Psoas muscle (tissue), 8 donors: ENCODE results near the gene TERB2. TPM values are rescaled to one million over a fixed set of nuclear protein-coding genes. Genes with fewer than 3 reads are reported as not detected.
"Not testable (repeated sequence)": the region's sequence is repeated elsewhere in the genome, so short reads cannot be mapped to it uniquely, and the experiment has no call there.

Experiments used
- ATAC-seq, 4 donors: fragments of 200-7000 bp; cut with Tn5 transposase; one replicate each; pipeline ENCODE4 v1.9.1; 2020; ENCODE audit warnings: moderate library complexity in 3 of 4, mild to moderate bottlenecking in 2 of 4
- DNase-seq, 2 donors: peaks; one replicate each; pipeline ENCODE4 v3.0.0-alpha.2; 2020
- H3K27ac ChIP-seq: fragments of 200-600 bp; one replicate; pipeline ENCODE4 v1.8.0; 2022
- H3K27me3 ChIP-seq, 3 donors: fragments of 200-600 bp in 1 of 3; one replicate each; pipeline versions ENCODE4 v1.6.1 to v1.8.0; 2013 to 2022; ENCODE audit warnings: low read length in 2 of 3, mild to moderate bottlenecking in 2 of 3, moderate library complexity in 1 of 3; ENCODE audit not compliant: insufficient read depth in 3 of 3
- H3K36me3 ChIP-seq, 2 donors: fragments of 200-600 bp in 1 of 2; one replicate each; pipeline versions ENCODE4 v1.6.1 to v1.8.0; 2013 to 2022; ENCODE audit warnings: low read depth in 1 of 2, mild to moderate bottlenecking in 1 of 2, moderate library complexity in 1 of 2; ENCODE audit not compliant: insufficient read depth in 1 of 2
- H3K4me1 ChIP-seq: fragments of 200-600 bp; one replicate; pipeline ENCODE4 v1.8.0; 2022
- H3K4me3 ChIP-seq: fragments of 200-600 bp; one replicate; pipeline ENCODE4 v1.8.0; 2022; ENCODE audit warnings: mild to moderate bottlenecking
- H3K9me3 ChIP-seq: fragments of 200-600 bp; one replicate; pipeline ENCODE4 v1.8.0; 2022
- WGBS, 3 donors: extraction: QIAGEN DNeasy Blood & Tissue Kit; methylation state at CpG; one replicate each; pipeline versions ENCODE4 v1.1.6 to v1.1.7; 2013; 5-methylcytosine and 5-hydroxymethylcytosine counted together
- intact Hi-C, 2 donors: fragments of 100-400 bp; cut with DNase I; formaldehyde crosslinking; loops; one replicate each; pipeline versions ENCODE4 v1.11.0 to v1.14.2; 2022
- long read RNA-seq, 2 donors: library from polyadenylated mRNA; unstranded; transcript quantifications; one replicate each; pipeline ENCODE4 v2.0.0, GENCODE V29; 2021
- polyA plus RNA-seq, 3 donors: library from polyadenylated mRNA; stranded (reverse); fragments of 200-250 nt; gene quantifications; one replicate each; pipeline ENCODE4 v1.2.3, GENCODE V29; 2013
- total RNA-seq, 4 donors: library from RNA; stranded (reverse); fragmentation: NEBNext Ultra II Directional in 2 of 4; extraction: Animal tissue kit (Norgen Biotek cat#: 25700) in 2 of 4; gene quantifications; one replicate each; pipeline versions ENCODE4 v1.2.1 to v1.2.4, GENCODE V29; 2021 to 2023
- TF ChIP-seq, protein P1 (sequence below): fragments of 200-600 bp; IDR thresholded peaks from one replicate; pipeline ENCODE4 v1.8.0; 2022; ENCODE audit warnings: antibody characterized with exemption
- donor health status: healthy with polysubstance abuse.
- donor health status: DM: no; HTN: no; CAD: no; lungs with moderate emphysema.
- donor health status: Bipolar disorder and iron deficiency.
- donor health status: healthy.
- donor health status: DM: yes; HTN: yes; CAD: no.
- donor health status: DM: no; HTN: no; CAD: no.
- donor health status: DM: no; HTN: no; CAD: no.
- donor health status: DM: yes; HTN: yes; CAD: no.

TERB2 gene, protein sequence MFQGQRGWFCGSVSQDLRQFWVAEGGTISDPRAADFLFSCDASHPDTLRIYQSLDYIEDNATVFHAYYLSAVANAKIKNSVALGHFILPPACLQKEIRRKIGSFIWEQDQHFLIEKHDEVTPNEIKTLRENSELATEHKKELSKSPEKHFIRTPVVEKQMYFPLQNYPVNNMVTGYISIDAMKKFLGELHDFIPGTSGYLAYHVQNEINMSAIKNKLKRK
- not detected for total RNA-seq
- not detected for polyA plus RNA-seq
- long read RNA-seq, donor 1, result 0 reads
- long read RNA-seq, donor 2, result 0 reads

DNA sequence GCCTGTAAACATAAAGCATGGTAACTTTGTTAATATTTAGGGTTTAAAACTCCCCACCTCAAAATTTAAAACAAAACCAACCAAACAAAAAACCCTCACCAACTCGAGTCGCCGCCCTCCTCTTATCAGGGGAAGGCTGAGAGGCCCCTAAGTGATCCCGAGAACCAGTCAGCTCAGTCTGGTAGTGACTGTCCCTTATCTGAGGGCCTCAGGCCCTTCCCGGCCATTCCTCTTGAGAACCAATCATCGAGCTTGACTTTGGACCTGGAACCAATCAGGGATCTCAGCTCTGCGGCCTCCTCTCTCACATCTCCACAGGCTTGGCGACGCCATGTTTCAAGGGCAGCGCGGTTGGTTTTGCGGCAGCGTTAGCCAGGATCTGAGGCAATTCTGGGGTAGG, at the start of gene TERB2:
TSS of gene TERB2 (plus strand) at position 300 of the 400 bp plus-strand sequence. CDS start at position 332, 32 bp downstream.
- intact Hi-C loops, result no loop called here
- Histone ChIP-seq H3K36me3 (no peaks in the 10 kb centered on the region), H3K4me1 (no peaks in the 10 kb centered on the region), H3K9me3 (no peaks in the 10 kb centered on the region), H3K27ac (no peak within 1 kb of the TSS), H3K27me3 (no peaks in the 10 kb centered on the region), H3K4me3 (no peak within 1 kb of the TSS)
- 93 to 97% (median 95%) methylated on average over 13 of the region's 13 CpGs for WGBS, 3 donors
- DNase-seq (no peak), ATAC-seq (no peak)
- TF ChIP-seq, protein P1, sequence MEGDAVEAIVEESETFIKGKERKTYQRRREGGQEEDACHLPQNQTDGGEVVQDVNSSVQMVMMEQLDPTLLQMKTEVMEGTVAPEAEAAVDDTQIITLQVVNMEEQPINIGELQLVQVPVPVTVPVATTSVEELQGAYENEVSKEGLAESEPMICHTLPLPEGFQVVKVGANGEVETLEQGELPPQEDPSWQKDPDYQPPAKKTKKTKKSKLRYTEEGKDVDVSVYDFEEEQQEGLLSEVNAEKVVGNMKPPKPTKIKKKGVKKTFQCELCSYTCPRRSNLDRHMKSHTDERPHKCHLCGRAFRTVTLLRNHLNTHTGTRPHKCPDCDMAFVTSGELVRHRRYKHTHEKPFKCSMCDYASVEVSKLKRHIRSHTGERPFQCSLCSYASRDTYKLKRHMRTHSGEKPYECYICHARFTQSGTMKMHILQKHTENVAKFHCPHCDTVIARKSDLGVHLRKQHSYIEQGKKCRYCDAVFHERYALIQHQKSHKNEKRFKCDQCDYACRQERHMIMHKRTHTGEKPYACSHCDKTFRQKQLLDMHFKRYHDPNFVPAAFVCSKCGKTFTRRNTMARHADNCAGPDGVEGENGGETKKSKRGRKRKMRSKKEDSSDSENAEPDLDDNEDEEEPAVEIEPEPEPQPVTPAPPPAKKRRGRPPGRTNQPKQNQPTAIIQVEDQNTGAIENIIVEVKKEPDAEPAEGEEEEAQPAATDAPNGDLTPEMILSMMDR, result no peak

DNA sequence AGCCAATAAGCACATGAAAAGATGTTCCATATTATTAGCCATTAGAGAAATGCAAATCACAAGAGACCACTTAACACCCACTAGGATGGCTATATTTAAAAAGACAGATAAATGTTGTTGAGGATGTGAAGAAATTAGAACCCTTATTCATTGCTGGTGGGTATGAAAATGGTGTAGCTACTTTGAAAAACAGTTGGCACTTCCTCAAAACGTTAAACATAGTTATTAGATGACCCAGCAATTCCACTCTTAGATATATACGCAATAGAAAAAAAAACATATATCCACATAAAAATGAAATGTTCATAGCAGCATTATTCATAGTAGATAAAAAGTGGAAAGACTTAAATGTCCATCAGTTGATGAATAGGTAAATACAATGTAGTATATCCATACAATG, 47.1 kb upstream of the TERB2 start:
- no peak overlapping the region for H3K27ac ChIP-seq
- no peaks in the 10 kb centered on the region for H3K4me1 ChIP-seq
- no peak for ATAC-seq
- no peak for DNase-seq
- TF ChIP-seq, protein P1, result no peak
- 57 to 63% (median 60%) methylated on average over 2 of the region's 2 CpGs for WGBS, 3 donors
- no peaks in the 10 kb centered on the region for H3K36me3 ChIP-seq
- H3K27me3 ChIP-seq, result no peaks in the 10 kb centered on the region
- no peaks in the 10 kb centered on the region for H3K9me3 ChIP-seq
- intact Hi-C loops, result no loop called here
- H3K4me3 ChIP-seq, result no peak overlapping the region

DNA sequence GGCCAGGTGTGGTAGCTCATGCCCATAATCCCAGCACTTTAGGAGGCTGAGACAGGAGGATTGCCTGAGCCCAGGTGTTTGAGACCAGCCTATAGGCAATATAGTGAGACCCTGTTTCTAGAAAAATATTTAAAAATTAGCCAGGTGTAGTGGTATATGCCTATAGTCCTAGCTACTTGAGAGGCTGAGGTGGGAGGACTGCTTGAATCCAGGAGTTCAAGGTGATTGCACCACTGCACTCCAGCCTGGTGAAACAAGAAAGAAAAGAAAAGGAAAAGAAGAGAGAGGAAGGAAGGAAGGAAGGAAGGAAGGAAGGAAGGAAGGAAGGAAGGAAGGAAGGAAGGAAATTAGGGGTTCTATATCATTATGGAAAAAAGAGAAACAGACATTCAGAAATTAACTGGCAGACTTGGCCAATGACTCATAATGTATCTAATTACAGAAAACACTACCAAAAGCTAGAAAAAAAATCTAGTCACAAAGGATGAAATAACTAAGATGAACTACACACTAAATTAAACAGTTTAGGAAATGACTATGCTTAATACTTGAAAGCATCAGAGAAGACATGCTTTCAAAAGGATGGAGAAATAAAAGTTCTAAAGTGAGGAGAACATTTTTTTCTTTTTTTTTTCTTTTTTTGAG, 45.4 kb upstream of the TERB2 start:
- no peak overlapping the region for H3K4me3 ChIP-seq
- no peak for ATAC-seq
- DNase-seq, result no peak
- TF ChIP-seq, protein P1, result no peak
- H3K27ac ChIP-seq, result no peak overlapping the region
- H3K4me1 ChIP-seq, result no peaks in the 10 kb centered on the region
- no peaks in the 10 kb centered on the region for H3K9me3 ChIP-seq
- intact Hi-C loops, result no loop called here
- H3K27me3 ChIP-seq, result no peaks in the 10 kb centered on the region
- no peaks in the 10 kb centered on the region for H3K36me3 ChIP-seq

DNA sequence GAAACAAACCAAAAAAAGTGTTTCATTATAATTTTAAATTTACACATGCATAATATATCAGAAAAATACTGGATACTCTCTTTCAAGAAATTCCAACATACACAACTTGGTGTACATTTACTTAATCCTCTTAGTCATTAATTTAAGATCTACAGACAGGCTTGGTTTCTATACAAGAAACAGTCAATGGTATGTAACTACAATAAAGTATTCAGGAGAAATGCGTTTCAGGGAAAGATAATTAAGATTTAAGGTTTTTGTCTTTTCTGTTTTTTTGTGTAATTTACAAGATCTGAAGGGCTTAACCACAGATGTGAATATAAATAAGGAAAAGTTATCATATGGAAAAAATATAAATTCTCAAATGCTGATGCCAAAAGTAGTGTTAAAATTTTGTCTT, 44.3 kb upstream of the TERB2 start:
- DNase-seq, H3K27ac ChIP-seq, H3K36me3 ChIP-seq, intact Hi-C loops, H3K9me3 ChIP-seq, H3K4me3 ChIP-seq, ATAC-seq, H3K27me3 ChIP-seq, H3K4me1 ChIP-seq: not testable (repeated sequence)
- WGBS, 3 donors, result 65 to 84% (median 67%) methylated on average over 1 of the region's 1 CpG

DNA sequence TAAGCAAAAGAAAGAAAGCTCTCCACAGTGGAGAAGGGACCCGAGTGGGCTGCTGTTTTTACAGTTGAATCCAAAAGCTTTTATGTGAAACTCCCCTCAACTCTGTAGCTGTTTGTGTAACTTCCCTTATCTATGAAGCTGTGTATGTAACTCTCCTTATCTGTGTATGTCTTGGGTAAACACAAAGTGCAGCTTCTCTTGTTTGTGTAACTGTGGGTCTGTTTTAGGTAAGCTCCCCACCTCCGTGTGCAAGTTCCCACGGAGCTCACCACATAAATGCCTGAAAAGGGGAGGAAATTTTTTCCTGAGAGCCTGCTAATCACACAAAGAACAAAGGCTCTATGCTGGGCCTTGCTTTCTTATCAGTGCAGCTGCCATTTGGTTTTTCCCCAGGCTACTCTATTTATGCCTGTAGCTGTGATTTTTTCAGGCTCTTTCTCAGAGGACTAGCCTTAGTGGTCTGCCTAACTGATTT, 43.5 kb upstream of the TERB2 start:
- H3K36me3 ChIP-seq, intact Hi-C loops: not testable (repeated sequence)
- 48 to 70% (median 63%) methylated on average over 3 of the region's 3 CpGs for WGBS, 3 donors

More for the DNA sequence above, 43.5 kb upstream of the TERB2 start:
- not testable (repeated sequence) for H3K27me3 ChIP-seq, H3K4me3 ChIP-seq, ATAC-seq, H3K4me1 ChIP-seq, H3K9me3 ChIP-seq, H3K27ac ChIP-seq, DNase-seq
